Testis (tissue), 2 donors: ENCODE measurements around the gene KRTAP5-11.
"Not testable (repeated sequence)": the region's sequence is repeated elsewhere in the genome, so short reads cannot be mapped to it uniquely, and the experiment has no call there.

Experiments
- CTCF ChIP-seq, 3 experiments: fragments of 450-650 bp in 2 of 3; fragments of 200-600 bp in 1 of 3; sonication (generic) in 1 of 3; IDR thresholded peaks; one replicate each; pipeline ENCODE4 v1.5.1; 2016 to 2019; ENCODE audit warnings: antibody characterized with exemption in 3 of 3, mild to moderate bottlenecking in 2 of 3, moderate library complexity in 1 of 3
- POLR2A ChIP-seq: fragments of 450-650 bp; IDR thresholded peaks from one replicate; pipeline ENCODE4 v1.6.1; 2017; ENCODE audit warnings: antibody characterized with exemption, mild to moderate bottlenecking, moderate library complexity

- TF ChIP-seq CTCF (IDR thresholded peaks at IDR 0.05); POLR2A: not testable (repeated sequence)
These were observed 294 bp upstream of the KRTAP5-11 start for GRCh38 chr11:71582969-71583368.
